Body of pancreas (tissue), 4 donors: ENCODE data around the gene TFIP11.

Experiments
- CTCF ChIP-seq, 7 experiments: fragments of 450-650 bp in 4 of 7; fragments of 200-600 bp in 3 of 7; sonication (generic) in 3 of 7; IDR thresholded peaks; one replicate each; pipeline ENCODE4 v1.5.1; 2016 to 2019; ENCODE audit warnings: antibody characterized with exemption in 7 of 7
- POLR2A ChIP-seq, 3 donors: fragments of 450-650 bp; IDR thresholded peaks; one replicate each; pipeline ENCODE4 v1.6.1; 2016; ENCODE audit warnings: antibody characterized with exemption in 3 of 3, mild to moderate bottlenecking in 2 of 3

GRCh38 chr22:26513838-26514237 lies 1.6 kb upstream of the TFIP11 start:
- TF ChIP-seq CTCF (IDR thresholded peaks at IDR 0.05): no peak
- TF ChIP-seq POLR2A (IDR thresholded peaks at IDR 0.05): no peak
